Left renal cortex interstitium (tissue), 4 donors: ENCODE measurements around the gene ZFAND3. TPM values are rescaled to one million over a fixed set of nuclear protein-coding genes. Genes with fewer than 3 reads are reported as not detected.

ENCODE experiments used
- DNase-seq, 4 donors: peaks; one replicate each; pipeline ENCODE4 v3.0.0-alpha.2; 2013; ENCODE audit warnings: low read depth in 4 of 4, low spot score in 2 of 4, missing footprints in 1 of 4
- polyA plus RNA-seq, 4 donors: library from polyadenylated mRNA; unstranded; fragments of 120-200 nt; gene quantifications; one replicate each; pipeline ENCODE4 v1.2.1, GENCODE V29; 2013; ENCODE audit not compliant: insufficient read length in 4 of 4

Gene ZFAND3
- polyA plus RNA-seq, 4 donors = 134 to 161 (median 148) TPM

- peak in 1 of 4 donors; percentile 23 for DNase-seq
Measured at GRCh38 chr6:38068854-38069590, 249.5 kb downstream of the ZFAND3 start.

DNA sequence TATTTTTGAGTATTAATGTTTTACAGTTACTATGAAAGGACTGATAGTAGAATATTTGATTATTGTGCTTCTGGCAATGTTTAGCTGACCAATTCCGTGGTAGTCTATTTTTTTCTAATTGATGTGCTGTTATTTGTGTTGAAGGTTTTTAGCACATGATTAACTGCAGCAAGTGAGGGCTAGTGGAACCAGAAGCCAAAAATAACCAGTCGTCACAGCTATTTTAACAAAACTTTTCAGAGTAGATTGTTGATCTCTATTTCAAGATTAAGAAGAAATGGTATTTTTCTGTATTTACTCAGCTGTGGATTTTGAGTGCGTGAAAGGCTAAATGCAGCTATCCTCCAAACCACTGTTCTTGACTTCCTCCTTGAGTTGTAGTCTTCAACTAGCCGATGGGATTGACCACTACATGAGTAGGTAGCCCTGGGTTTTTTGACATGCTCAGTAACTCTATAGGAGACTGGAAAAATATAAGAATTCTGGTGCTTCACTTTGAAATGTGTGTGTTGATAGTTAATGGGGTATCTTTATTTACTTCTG, 258.0 kb downstream of the ZFAND3 start:
- no peak for DNase-seq

GRCh38 chr6:38078671-38079070, 259.1 kb downstream of the ZFAND3 start:
- DNase-seq = no peak

GRCh38 chr6:38079107-38079506, 259.6 kb downstream of the ZFAND3 start:
- DNase-seq = no peak

DNA sequence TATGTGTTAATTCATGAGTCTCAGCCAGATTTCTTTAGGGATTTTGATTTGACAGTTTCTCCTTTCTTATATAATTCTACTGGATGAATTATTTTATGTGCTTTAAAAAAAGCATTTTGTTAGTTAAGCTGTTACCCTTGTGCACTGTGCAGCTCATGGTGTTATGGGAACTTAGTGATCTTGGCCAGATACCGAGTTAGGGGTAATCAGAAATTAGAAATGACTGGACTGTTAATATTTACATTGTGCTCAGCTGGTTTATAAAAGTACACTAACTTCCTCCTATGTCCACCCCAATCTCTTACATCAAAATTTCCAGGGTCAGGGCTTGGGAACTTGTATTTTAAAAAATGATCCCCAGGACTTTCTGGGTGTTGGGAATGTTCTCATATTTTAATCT, 260.0 kb downstream of the ZFAND3 start:
- DNase-seq = no peak

DNA sequence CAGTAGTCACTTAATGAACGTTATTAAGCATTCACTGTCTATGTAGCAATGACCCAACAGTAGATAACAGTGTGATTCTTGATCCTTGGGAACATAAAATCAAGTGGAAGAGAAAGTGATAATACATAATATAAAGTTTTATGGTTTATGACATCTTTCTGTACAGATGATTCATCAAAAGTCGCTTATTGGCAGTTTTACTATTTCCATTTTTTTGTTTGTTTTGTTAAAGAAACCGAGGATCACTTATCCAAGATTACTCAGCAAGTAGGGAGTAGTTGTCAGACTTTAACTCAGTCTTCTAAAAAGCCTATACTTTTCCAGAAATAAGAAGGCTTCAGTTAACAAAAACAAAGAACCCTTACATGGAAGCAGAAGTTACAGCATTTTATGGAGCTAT, 260.8 kb downstream of the ZFAND3 start:
- no peak for DNase-seq

GRCh38 chr6:38080889-38081288, 261.4 kb downstream of the ZFAND3 start:
- DNase-seq = no peak

DNA sequence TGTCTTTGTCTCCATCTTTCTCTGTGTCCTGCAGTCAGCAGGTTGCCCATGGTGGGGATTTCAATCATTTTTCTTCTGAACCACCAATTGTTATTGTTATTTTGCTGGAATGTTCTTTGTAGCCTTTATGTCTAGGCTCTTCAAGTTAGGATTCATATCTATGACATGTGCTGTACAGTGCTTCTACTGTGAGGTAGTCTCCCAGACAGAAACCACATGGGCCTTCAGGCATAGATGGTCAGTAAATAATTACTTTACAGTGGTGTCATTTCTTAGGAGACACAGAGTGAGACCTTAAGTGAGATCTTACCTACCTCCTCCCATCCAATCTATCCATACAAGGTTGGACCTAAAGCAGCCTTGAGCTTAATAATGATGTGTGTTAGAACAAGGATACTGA, 265.5 kb downstream of the ZFAND3 start:
- DNase-seq = no peak

DNA sequence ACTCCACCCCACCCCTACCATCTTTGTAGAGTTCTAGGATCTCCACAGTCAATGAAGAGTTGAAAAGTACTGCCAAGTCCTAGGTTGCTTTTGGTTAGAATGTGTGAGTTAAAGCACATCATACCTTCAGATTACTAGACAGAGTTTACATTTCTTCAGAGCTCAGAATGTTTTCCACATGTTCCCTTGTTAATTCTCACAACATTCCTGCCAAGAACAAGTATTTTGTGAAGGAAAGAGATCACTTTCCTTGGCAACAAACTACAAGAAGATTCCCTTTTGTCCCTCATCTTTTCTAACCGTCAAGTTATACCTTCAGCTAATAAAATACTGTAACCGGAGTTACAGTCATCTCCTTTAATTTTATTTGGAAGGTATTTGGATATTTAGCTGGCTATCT, 266.8 kb downstream of the ZFAND3 start:
- DNase-seq = no peak

DNA sequence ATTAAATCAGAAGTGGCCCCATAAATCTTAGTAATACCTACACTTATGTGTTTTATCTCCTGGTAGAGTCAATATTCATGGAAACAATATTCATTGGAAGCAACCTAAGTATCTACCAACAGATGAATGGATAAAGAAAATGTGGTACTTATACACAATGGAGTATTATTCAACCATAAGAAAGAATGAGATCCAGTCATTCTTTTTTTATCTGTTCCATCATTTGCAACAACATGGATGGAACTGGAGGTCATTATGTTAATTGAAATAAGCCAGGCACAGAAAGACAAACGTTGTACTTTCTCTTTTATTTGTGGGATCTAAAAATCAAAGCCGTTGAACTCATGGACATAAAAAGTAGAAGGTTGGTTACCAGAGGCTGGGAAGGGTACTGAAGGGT, 268.5 kb downstream of the ZFAND3 start:
- DNase-seq = no peak

- no peak for DNase-seq
Measured at GRCh38 chr6:38088829-38089228, 269.3 kb downstream of the ZFAND3 start.

- DNase-seq = no peak
Measured at GRCh38 chr6:38091613-38092012, 272.1 kb downstream of the ZFAND3 start.

GRCh38 chr6:38092465-38092864, 272.9 kb downstream of the ZFAND3 start:
- DNase-seq = no peak

GRCh38 chr6:38092964-38093363, 273.4 kb downstream of the ZFAND3 start:
- DNase-seq = no peak

DNA sequence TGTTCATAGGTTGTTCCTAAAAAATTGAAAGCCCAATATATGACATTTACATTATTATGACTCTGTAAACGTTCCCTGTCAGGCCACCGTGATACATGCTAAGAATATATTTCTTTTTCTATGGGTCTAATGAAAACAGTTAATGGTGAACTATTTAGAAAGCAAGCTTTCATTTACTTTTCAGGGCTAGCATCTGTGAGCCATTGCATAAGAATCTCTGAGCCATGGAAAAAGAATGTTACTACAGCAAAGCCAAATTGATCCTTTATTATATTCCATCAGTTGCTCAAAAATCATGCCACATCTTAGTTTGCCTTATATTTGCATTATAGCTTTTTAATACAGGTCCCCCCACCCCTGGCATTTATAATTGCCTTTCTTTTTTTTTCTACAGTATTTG, 275.5 kb downstream of the ZFAND3 start:
- DNase-seq = no peak

GRCh38 chr6:38099221-38099620, 279.7 kb downstream of the ZFAND3 start:
- no peak for DNase-seq

DNA sequence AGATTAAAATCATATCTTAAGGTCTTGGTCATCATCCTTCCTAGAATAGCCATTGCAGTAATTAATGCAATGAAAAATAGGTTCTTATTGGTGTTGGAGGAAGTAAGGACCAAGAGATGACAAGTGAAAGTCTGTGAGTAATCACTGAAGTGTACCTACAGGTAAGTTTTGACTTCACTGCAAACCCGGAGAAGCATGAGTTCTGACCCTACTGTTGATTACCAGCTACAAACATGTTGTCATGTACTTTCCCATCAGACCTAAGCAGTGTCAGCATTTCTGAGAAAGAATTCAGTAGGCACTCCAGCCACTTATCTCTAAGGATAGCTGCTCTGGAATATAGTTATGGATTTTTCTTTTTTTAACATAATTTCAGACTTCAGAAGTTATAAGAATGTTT, 280.9 kb downstream of the ZFAND3 start:
- no peak for DNase-seq

DNA sequence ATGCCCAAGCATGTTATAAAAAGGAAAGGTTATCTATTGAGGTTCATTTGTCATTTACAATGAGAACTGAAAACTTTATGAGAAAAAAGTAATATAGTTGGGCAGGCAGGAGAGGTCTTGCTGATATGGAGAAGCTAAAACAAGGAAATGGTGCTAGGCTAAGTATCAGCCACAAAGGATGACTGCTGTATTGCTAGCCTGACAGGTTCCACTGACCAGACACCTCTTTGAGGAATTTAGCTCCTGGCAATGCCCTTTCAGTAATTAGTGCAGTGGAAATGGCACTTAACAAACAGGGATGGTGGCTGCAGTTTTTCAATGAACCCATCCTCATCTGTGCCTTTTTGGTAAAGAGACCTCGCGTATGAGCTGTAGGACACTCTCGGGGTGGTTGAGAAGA, 284.4 kb downstream of the ZFAND3 start:
- DNase-seq = no peak

GRCh38 chr6:38105066-38105465, 285.5 kb downstream of the ZFAND3 start:
- DNase-seq = no peak

- no peak for DNase-seq
Measured at GRCh38 chr6:38107073-38107472, 287.5 kb downstream of the ZFAND3 start.

DNA sequence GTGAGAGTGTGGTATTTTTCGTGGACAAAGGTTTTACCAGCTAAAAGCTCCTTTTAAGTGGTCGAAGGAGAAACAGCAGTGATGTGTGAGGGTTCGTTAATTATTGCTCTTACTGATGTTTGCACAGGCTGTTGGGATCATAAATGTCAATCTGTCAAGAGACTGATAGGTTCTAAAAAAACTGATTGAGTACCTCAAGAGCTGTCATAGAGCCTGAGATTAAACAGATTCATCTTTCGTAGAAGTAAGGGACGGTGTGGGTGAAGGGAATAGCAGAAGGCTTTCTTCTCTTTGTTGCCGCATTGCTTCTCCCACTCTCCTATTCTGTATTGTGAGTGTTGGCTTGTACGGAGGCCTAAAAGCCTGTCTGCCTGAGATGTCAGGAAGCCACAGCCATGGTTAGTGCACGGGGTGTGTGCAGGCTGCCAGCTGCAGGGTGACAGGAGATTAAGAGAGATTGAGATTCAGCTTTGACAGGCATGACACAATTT, 291.0 kb downstream of the ZFAND3 start:
- no peak for DNase-seq

DNA sequence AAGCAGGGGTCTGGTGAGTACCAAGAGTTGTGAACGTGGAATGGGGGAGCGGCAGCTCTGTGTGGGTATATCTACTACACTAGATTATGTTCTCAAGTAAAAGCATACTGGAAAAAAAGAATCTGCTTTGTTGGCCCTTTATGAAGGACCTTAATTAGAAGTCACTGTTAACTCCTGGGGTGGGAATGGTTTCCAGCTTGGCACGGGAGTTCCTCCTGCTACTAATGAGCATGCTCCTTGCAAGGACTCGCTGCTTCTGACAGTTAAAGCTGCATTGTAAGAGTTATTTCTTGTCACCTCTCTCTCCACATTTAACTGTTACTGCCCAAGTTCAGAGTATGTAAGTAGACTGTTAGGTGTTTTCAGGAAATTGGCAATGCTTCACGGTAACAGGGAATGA, 292.7 kb downstream of the ZFAND3 start:
- DNase-seq = no peak
